NB4 (cell line): Measurements from ENCODE around the gene NOL9.

Experiments
- DNase-seq: peaks from one replicate; pipeline ENCODE4 v3.0.0; 2010; ENCODE audit warnings: low read depth
- H3K4me3 ChIP-seq: one replicate; pipeline ENCODE4 v1.5.1; 2011; ENCODE audit warnings: mild to moderate bottlenecking, low read depth, low read length, moderate library complexity
- MYC ChIP-seq: IDR thresholded peaks from 2 replicates; pipeline ENCODE4 v1.6.1; 2011; ENCODE audit warnings: low read depth, low read length
- POLR2A ChIP-seq: IDR thresholded peaks from 2 replicates; pipeline ENCODE4 v1.6.1; 2011; ENCODE audit warnings: mild to moderate bottlenecking; ENCODE audit not compliant: insufficient read length; ENCODE audit errors: extremely low read depth
- TF ChIP-seq, protein P1 (sequence below): IDR thresholded peaks from one replicate; pipeline ENCODE4 v1.5.1; 2012; ENCODE audit warnings: low read depth, low read length
- TF ChIP-seq, protein P2 (sequence below): IDR thresholded peaks from 2 replicates; pipeline ENCODE4 v1.6.1; 2011; ENCODE audit warnings: low read depth, low read length

The NOL9 gene

DNA sequence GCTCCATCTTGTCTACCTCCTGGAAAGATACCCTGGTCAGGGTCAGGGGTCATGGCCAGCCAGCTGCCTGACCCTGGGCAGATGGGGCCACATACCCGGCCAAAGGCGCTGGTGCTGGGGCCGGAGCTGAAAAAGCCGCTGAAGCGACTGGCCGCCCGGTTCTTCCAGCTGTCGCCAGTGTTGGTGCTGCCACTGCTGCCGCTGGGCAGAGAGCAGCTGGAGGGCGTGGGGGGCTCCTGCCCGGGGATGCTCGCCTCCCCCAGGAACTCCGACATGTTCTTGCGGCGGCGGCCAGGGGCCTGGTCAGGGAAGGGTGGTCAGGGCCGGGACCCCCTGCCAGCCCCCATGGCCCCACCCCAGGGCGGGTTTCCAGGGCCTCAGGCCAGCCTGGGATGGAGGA is 81.2 kb downstream of the NOL9 start:
- TF ChIP-seq, protein P1, sequence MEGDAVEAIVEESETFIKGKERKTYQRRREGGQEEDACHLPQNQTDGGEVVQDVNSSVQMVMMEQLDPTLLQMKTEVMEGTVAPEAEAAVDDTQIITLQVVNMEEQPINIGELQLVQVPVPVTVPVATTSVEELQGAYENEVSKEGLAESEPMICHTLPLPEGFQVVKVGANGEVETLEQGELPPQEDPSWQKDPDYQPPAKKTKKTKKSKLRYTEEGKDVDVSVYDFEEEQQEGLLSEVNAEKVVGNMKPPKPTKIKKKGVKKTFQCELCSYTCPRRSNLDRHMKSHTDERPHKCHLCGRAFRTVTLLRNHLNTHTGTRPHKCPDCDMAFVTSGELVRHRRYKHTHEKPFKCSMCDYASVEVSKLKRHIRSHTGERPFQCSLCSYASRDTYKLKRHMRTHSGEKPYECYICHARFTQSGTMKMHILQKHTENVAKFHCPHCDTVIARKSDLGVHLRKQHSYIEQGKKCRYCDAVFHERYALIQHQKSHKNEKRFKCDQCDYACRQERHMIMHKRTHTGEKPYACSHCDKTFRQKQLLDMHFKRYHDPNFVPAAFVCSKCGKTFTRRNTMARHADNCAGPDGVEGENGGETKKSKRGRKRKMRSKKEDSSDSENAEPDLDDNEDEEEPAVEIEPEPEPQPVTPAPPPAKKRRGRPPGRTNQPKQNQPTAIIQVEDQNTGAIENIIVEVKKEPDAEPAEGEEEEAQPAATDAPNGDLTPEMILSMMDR: no peak
- TF ChIP-seq MYC (no peak), POLR2A (no peak)
- TF ChIP-seq, protein P2, sequence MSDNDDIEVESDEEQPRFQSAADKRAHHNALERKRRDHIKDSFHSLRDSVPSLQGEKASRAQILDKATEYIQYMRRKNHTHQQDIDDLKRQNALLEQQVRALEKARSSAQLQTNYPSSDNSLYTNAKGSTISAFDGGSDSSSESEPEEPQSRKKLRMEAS: no peak
- DNase-seq: no peak
- no peak overlapping the region for H3K4me3 ChIP-seq

DNA sequence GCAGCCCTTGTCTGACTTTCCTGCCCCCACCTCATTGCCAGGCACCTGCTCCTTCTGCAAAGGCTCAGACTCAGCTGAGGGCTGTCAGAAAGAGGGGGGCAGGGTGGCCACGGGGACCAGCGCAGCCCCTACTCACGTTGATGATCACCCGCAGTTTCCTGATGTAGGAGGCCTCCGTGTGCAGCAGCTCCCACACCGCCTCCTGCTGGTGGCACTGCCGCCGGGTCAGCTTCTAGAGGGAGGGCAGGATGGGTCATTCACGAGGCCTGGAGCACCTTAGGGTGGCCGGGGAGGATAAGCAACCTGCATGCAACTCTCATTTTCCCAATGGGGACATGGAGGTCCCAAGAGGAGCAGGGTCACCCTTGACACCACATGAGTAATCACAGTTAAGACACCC is 81.9 kb downstream of the NOL9 start:
- DNase-seq: no peak
- no peak for TF ChIP-seq MYC
- TF ChIP-seq, protein P1: peak; percentile 25
- no peak overlapping the region for H3K4me3 ChIP-seq

DNA sequence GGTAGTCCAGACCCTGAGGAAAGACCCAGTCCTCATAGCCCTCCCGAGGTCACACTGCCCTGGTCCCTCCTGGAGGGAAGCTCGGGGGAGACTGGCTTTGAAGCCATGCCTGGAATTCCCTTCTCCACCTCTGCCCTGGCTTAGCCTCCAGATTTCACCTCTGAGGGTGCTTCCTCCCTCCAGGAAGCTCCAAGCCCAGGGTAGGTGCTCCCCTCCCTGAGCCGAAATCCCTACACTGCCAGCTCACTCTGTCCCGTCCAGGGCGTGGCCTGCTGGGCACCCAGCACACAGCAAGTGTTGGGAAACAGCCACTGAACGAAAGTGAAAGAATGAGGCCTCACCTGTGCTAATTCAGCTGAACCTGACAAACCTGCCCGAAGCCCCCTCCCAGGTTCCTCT is 82.3 kb downstream of the NOL9 start:
- no peak overlapping the region for H3K4me3 ChIP-seq
- DNase-seq: no peak
- TF ChIP-seq, protein P1: no peak
- TF ChIP-seq, protein P2: no peak
- TF ChIP-seq MYC (no peak), POLR2A (no peak)
